ENCODE results near the gene PDE6C.

- TF ChIP-seq, protein P1, sequence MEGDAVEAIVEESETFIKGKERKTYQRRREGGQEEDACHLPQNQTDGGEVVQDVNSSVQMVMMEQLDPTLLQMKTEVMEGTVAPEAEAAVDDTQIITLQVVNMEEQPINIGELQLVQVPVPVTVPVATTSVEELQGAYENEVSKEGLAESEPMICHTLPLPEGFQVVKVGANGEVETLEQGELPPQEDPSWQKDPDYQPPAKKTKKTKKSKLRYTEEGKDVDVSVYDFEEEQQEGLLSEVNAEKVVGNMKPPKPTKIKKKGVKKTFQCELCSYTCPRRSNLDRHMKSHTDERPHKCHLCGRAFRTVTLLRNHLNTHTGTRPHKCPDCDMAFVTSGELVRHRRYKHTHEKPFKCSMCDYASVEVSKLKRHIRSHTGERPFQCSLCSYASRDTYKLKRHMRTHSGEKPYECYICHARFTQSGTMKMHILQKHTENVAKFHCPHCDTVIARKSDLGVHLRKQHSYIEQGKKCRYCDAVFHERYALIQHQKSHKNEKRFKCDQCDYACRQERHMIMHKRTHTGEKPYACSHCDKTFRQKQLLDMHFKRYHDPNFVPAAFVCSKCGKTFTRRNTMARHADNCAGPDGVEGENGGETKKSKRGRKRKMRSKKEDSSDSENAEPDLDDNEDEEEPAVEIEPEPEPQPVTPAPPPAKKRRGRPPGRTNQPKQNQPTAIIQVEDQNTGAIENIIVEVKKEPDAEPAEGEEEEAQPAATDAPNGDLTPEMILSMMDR (IDR thresholded peaks at IDR 0.05): no peak
- TF ChIP-seq POLR2A (IDR thresholded peaks at IDR 0.05): no peak
Measured at GRCh38 chr10:93591065-93591808, 21.1 kb upstream of the PDE6C start.

Measured in body of pancreas (tissue), 4 donors.